Non-pigmented ciliary epithelial cell (primary cell): Measurements from ENCODE around the gene OR8H1.

Source experiments
- DNase-seq: peaks from one replicate; pipeline ENCODE4 v3.0.0-alpha.2; 2010; ENCODE audit warnings: low read depth

Gene OR8H1

GRCh38 chr11:56292154-56292553 lies at the start of gene OR8H1:
TSS of gene OR8H1 (minus strand) at chr11:56292254. CDS start at chr11:56291062, 1,192 bp downstream.
- DNase-seq, result no peak

- no peak for DNase-seq
These were observed 48.2 kb upstream of the OR8H1 start for GRCh38 chr11:56340289-56340688.

GRCh38 chr11:56333156-56333555 lies 41.1 kb upstream of the OR8H1 start:
- no peak for DNase-seq

- DNase-seq, result no peak
These were observed 39.9 kb upstream of the OR8H1 start for GRCh38 chr11:56331861-56332491.

GRCh38 chr11:56314844-56315243 lies 22.8 kb upstream of the OR8H1 start, which contains the start of gene OR8K3:
TSS of gene OR8K3 (plus strand) at chr11:56315144. CDS start at chr11:56318307, 3,163 bp downstream.
- no peak for DNase-seq

GRCh38 chr11:56307836-56308235 lies 15.8 kb upstream of the OR8H1 start:
- no peak for DNase-seq

- no peak for DNase-seq
These were observed 4.8 kb upstream of the OR8H1 start for GRCh38 chr11:56296898-56297297.

- DNase-seq, result no peak
These were observed 18.2 kb downstream of the OR8H1 start, which contains the start of gene OR5T1 for GRCh38 chr11:56273854-56274253. TSS of gene OR5T1 (plus strand) at chr11:56274154. CDS start at chr11:56275639, 1,485 bp downstream.

GRCh38 chr11:56271092-56271491 lies 21.0 kb downstream of the OR8H1 start:
- DNase-seq, result no peak

- DNase-seq, result no peak
These were observed 40.1 kb downstream of the OR8H1 start, which contains the start of gene OR5T3 for GRCh38 chr11:56251954-56252353. TSS of gene OR5T3 (plus strand) at chr11:56252254. CDS start at chr11:56252254, 0 bp downstream.
